Psoas muscle (tissue), 8 donors: ENCODE data around the gene INSYN2B. TPM values are rescaled to one million over a fixed set of nuclear protein-coding genes. Genes with fewer than 3 reads are reported as not detected.

ENCODE experiments used
- ATAC-seq, 4 donors: fragments of 200-7000 bp; cut with Tn5 transposase; one replicate each; pipeline ENCODE4 v1.9.1; 2020; ENCODE audit warnings: moderate library complexity in 3 of 4, mild to moderate bottlenecking in 2 of 4
- DNase-seq, 2 donors: peaks; one replicate each; pipeline ENCODE4 v3.0.0-alpha.2; 2020
- H3K27ac ChIP-seq: fragments of 200-600 bp; one replicate; pipeline ENCODE4 v1.8.0; 2022
- H3K27me3 ChIP-seq, 3 donors: fragments of 200-600 bp in 1 of 3; one replicate each; pipeline versions ENCODE4 v1.6.1 to v1.8.0; 2013 to 2022; ENCODE audit warnings: low read length in 2 of 3, mild to moderate bottlenecking in 2 of 3, moderate library complexity in 1 of 3; ENCODE audit not compliant: insufficient read depth in 3 of 3
- H3K36me3 ChIP-seq, 2 donors: fragments of 200-600 bp in 1 of 2; one replicate each; pipeline versions ENCODE4 v1.6.1 to v1.8.0; 2013 to 2022; ENCODE audit warnings: low read depth in 1 of 2, mild to moderate bottlenecking in 1 of 2, moderate library complexity in 1 of 2; ENCODE audit not compliant: insufficient read depth in 1 of 2
- H3K4me1 ChIP-seq: fragments of 200-600 bp; one replicate; pipeline ENCODE4 v1.8.0; 2022
- H3K4me3 ChIP-seq: fragments of 200-600 bp; one replicate; pipeline ENCODE4 v1.8.0; 2022; ENCODE audit warnings: mild to moderate bottlenecking
- H3K9me3 ChIP-seq: fragments of 200-600 bp; one replicate; pipeline ENCODE4 v1.8.0; 2022
- CTCF ChIP-seq: fragments of 200-600 bp; IDR thresholded peaks from one replicate; pipeline ENCODE4 v1.8.0; 2022; ENCODE audit warnings: antibody characterized with exemption
- WGBS, 3 donors: extraction: QIAGEN DNeasy Blood & Tissue Kit; methylation state at CpG; one replicate each; pipeline versions ENCODE4 v1.1.6 to v1.1.7; 2013; 5-methylcytosine and 5-hydroxymethylcytosine counted together
- intact Hi-C, 2 donors: fragments of 100-400 bp; cut with DNase I; formaldehyde crosslinking; loops; one replicate each; pipeline versions ENCODE4 v1.11.0 to v1.14.2; 2022
- polyA plus RNA-seq, 3 donors: library from polyadenylated mRNA; stranded (reverse); fragments of 200-250 nt; gene quantifications; one replicate each; pipeline ENCODE4 v1.2.3, GENCODE V29; 2013
- total RNA-seq, 4 donors: library from RNA; stranded (reverse); fragmentation: NEBNext Ultra II Directional in 2 of 4; extraction: Animal tissue kit (Norgen Biotek cat#: 25700) in 2 of 4; gene quantifications; one replicate each; pipeline versions ENCODE4 v1.2.1 to v1.2.4, GENCODE V29; 2021 to 2023
- donor health status: healthy with polysubstance abuse.
- donor health status: DM: no; HTN: no; CAD: no; lungs with moderate emphysema.
- donor health status: Bipolar disorder and iron deficiency.
- donor health status: healthy.
- donor health status: DM: yes; HTN: yes; CAD: no.
- donor health status: DM: no; HTN: no; CAD: no.
- donor health status: DM: no; HTN: no; CAD: no.
- donor health status: DM: yes; HTN: yes; CAD: no.

INSYN2B gene
- total and polyA plus RNA-seq, 7 donors = 0.01 TPM; not detected in 6

- ATAC-seq = no peak
- intact Hi-C loops = no loop called here
- Histone ChIP-seq H3K27me3 (no peaks in the 10 kb centered on the region), H3K27ac (no peak overlapping the region), H3K36me3 (no peaks in the 10 kb centered on the region), H3K4me1 (no peaks in the 10 kb centered on the region), H3K9me3 (no peaks in the 10 kb centered on the region), H3K4me3 (no peak overlapping the region)
- WGBS, 3 donors = 71 to 83% (median 73%) methylated on average over 5 of the region's 5 CpGs
- TF ChIP-seq CTCF = no peak
- no peak for DNase-seq
Observed at GRCh38 chr5:169935762-169936161, 44.5 kb downstream of the INSYN2B start.

GRCh38 chr5:169934990-169935389 lies 45.3 kb downstream of the INSYN2B start:
- Histone ChIP-seq H3K36me3 (no peaks in the 10 kb centered on the region), H3K4me3 (no peak overlapping the region), H3K4me1 (no peaks in the 10 kb centered on the region), H3K27me3 (no peaks in the 10 kb centered on the region), H3K9me3 (no peaks in the 10 kb centered on the region), H3K27ac (no peak overlapping the region)
- intact Hi-C loops = no loop called here
- ATAC-seq = no peak
- TF ChIP-seq CTCF = no peak
- DNase-seq = no peak
- WGBS, 3 donors = 67 to 71% (median 70%) methylated on average over 7 of the region's 7 CpGs

GRCh38 chr5:169933616-169934015 lies 46.7 kb downstream of the INSYN2B start:
- no peaks in the 10 kb centered on the region for H3K9me3 ChIP-seq
- H3K36me3 ChIP-seq = no peaks in the 10 kb centered on the region
- no peaks in the 10 kb centered on the region for H3K4me1 ChIP-seq
- ATAC-seq = no peak
- intact Hi-C loops = no loop called here
- H3K27me3 ChIP-seq = no peaks in the 10 kb centered on the region
- TF ChIP-seq CTCF = no peak
- no peak overlapping the region for H3K4me3 ChIP-seq
- 29 to 38% (median 34%) methylated on average over 7 of the region's 7 CpGs for WGBS, 3 donors
- H3K27ac ChIP-seq = no peak overlapping the region
- no peak for DNase-seq

- TF ChIP-seq CTCF = no peak
Observed at GRCh38 chr5:169933127-169933526, 47.2 kb downstream of the INSYN2B start.

GRCh38 chr5:169923988-169924387 lies 56.3 kb downstream of the INSYN2B start:
- DNase-seq (no peak), ATAC-seq (no peak)
- H3K4me1 ChIP-seq = no peaks in the 10 kb centered on the region
- H3K27ac ChIP-seq = no peak overlapping the region
- H3K4me3 ChIP-seq = no peak overlapping the region
- WGBS, 3 donors = 41 to 58% (median 56%) methylated on average over 1 of the region's 1 CpG
- no peak for TF ChIP-seq CTCF
- intact Hi-C loops = no loop called here
- H3K27me3 ChIP-seq = no peaks in the 10 kb centered on the region
- no peaks in the 10 kb centered on the region for H3K9me3 ChIP-seq
- H3K36me3 ChIP-seq = no peaks in the 10 kb centered on the region

More at GRCh38 chr5:169933127-169933526, 47.2 kb downstream of the INSYN2B start:
- intact Hi-C loops = no loop called here
- Histone ChIP-seq H3K36me3 (no peaks in the 10 kb centered on the region), H3K4me1 (no peaks in the 10 kb centered on the region), H3K27ac (no peak overlapping the region), H3K27me3 (no peaks in the 10 kb centered on the region), H3K4me3 (no peak overlapping the region), H3K9me3 (no peaks in the 10 kb centered on the region)
- WGBS, 3 donors = 27 to 44% (median 31%) methylated on average over 1 of the region's 1 CpG
- ATAC-seq (no peak), DNase-seq (no peak)
